Stimulated activated CD8-positive, alpha-beta memory T cell treated with anti-CD3 and anti-CD28 coated beads, Interleukin-4, amount 100 ng/mL, for 1 hour (primary cell): ENCODE results near the gene TRMT2A.

ENCODE experiments used
- DNase-seq, 2 donors: peaks; one replicate each; pipeline ENCODE4 v3.0.0-alpha.2; 2020; ENCODE audit warnings: low read depth in 2 of 2, low spot score in 1 of 2

TRMT2A gene

DNA sequence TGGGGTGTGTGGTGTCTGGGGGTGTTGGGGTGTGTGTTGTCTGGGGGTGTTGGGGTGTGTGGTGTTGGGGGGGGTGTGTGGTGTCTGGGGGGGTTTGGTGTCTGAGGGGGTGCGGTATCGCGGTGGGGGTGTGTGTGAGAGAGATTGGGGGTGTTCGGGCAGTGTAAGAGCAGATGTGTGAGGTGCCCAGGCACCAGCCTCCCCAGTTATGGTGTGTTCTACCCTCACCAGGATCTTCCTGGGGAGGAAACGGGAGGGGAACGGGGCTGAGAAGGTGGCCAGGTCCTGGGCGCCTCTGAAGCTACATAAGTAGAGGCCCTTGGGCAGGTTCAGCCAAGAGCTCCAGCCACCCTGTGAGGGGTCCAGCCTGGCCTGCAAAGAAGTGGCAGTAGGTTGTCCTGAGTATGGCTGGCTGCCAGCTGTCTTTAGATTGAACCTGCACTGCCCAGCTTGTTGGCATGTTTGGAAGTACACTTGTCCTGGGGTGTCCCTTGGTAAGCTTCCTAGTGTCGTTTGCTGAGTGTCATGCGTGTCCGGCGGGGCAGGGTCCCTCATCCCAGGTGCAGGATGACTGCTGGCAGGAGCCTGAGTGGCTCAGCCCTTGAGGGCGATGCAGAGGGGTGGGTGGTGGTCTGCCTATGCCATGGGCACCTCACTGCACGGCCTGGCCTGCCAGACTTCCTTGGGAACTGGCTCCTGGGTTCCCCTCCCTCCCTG, 6.5 kb upstream of the TRMT2A start:
- DNase-seq: no peak

DNA sequence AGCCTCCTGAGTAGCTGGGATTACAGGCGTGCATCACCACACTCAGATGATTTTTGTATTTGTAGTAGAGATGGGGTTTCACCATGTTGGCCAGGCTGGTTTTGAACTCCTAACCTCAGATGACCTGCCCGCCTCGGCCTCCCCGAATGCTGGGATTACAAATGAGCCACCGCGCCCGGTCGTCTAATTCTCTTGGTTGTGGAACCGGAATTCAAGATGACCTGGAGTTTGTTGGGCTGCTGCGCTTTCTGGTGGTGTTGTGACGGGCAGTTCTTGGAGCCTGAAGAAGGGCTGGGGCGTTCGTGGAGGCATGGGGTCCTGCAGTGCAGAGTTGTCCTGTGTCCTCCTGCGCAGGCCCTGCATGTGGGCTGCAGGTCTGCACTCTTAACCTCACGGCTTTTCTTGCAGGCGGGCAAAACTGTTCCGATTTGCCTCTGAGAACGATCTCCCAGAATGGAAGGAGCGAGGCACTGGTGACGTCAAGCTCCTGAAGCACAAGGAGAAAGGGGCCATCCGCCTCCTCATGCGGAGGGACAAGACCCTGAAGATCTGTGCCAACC, 4.9 kb upstream of the TRMT2A start:
- no peak for DNase-seq

DNA sequence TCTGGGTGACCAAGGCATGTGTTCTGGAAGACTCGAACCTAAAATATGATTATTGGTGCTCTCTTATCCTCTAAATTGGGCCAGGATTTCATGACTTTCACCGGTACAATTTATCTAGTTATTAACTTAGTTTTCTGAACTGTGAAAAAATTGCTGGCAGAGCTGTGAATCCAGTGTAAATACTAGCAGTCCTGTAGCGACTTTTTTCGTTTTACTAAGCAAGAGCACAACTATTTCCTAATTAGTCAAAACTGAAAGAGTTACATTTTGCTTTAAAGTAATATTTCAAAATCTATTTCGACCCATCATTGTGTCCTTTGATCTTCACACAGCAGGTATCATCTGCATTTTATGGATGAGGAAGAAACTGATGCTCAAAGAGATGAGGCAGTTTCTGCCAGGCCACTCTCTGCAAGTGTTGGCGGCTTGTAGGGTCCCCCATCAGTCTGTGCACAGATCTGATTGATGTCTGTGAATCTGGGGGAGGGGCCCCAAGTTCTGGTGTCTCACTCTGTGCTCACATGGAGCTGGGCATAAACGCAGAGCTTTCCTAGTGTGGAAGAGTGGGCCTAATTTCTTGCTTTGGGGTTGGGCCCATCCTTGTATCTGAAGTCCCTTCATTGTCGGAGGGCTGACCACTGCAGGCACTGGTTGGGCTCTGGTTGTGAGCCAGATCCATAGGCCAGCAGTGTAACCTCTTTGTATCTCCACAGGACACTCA, 1.4 kb upstream of the TRMT2A start:
- DNase-seq: no peak

DNA sequence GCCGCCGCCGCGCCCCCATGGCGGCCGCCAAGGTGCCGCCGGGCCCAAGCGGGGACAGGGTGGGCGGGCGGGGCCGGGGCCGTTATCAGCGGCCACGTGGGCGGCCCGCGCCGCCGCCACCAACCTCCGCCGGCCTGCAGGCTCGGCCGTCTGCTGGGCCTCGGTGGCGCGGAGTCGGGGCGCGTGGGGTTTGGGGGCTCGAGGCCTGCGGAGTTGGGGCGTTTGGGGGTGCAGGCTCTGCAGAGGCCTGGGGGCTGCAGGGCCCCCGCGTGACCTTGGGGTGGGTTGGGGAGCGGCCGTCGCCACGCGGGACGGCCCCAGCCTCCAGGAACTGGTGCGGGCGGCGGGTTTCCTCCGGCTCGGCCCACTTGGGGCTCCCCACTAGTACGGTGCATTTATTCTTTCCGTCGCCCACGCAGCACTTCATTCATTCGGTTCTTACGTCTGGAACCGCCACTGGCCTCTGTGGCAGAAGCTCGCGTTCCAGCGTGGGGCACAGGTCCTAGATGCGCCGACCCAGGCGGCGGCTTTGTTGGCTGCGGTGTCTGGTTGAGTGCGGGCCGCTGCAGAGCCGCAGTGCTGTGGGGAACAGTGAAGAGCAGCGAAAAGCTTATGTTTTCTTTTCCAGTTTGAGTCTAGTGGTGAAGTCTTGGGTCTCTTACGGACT, 740 bp upstream of the TRMT2A start:
- no peak for DNase-seq

DNA sequence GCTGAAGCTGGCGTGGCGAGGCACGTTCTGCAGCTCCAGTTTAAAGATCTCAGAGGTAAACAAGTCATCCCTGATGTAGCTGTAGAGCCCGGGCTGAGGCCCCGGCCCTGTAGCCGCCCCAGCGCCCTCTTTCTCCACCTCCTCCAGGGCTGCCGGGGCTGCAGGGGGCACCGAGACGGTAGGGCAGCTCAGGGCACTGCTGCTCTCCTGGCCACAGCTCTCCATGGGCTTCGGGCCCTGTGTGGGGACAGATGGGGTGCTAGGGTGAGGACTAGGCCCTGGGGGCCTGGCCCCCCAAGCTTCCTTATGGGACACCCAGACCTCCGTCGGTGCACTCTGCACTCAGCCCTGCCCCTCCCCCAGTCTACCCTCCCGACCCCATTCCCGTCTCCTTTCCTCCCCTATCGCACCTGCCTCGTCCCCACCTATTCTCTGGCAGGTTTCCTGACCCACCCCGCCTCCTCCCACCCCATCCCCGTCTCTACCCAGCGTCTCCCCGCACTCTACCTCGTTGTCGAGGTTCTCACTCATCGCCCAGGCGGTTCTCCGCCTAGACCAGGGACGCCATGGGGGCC, 563 bp downstream of the TRMT2A start:
- DNase-seq: no peak

DNA sequence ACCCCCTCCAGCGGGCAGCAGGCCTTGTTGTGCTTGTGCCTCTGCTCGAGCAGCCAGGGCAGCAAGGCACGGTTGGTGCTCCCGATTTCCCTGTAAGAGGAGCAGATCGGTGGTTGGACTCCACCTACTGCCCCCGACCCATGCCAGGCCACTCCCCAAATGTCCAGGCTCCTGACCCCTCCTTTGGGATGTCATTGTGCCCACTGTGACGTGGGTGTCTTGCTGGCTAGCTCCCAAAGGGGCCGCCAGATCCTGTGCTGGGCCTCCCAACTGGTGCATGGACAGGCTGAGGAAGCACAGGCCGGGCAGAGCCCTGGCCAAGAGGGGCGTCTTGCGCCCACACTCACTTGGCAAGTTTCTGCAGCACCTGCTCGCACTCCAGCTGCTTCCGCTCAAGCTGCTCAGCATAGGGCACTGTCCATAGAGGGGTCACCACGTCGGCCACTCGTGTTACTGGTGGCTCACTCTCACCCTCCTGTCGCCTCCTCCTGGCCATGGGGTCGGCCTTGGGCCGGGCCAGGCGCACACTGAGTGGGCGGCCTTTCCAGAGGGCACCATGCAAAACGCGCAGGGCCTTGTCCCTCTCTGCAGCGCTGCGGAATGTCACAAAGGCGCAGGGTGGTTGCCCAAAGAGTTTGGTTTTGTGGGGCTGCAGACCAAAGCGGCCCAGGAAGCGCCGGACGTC, 1.2 kb downstream of the TRMT2A start, which contains the start of gene RANBP1:
RANBP1 (plus strand) TSS at position 414 of the 685 bp plus-strand sequence; CDS start at position 495, 81 bp downstream.
- DNase-seq: no peak

DNA sequence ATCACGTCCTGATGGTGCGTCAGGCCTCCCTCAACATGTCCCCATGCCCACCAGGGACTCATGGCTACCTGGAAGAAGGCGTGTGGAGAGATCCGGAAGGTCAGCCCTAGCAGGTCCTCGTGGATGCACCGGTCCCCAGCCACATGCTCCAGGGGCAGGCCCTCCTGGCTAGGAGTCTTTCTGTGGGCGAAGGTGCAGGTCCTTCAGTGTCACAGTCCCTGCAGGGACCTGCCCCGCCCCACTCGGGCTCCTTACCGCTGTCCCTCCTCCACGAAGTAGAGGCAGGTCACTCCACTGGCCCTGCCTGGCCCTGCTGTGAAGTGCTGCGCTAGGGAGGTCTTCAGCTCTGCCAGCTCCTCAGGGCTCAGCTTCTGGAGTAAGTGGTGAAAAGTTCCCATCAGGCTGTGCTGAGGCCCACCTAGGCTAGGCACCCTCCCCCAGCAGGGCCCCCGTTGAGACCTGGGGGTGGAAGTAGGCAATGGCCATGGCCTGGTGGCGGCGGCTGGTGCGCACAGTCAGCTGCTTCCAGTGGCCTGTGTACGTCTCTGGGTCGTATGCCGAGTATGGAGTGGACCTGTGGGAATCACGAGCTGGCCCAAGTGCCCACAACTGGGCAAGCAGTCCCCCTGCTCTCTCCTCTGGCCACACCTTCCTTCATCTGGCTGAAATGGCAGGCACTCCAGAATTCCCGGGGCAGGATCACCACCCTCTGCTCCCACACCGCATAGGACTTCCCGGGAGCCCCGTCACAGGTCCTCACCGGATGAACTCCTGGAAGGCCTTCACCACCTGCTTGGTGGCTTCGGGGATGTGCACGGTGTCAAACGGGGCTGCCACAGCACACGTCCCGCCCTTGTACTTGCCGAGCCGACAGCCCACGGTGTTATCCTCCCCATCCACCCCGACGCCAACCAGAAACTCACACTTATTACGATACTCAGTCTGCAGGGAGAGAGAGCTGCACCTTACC, 2.2 kb downstream of the TRMT2A start:
- no peak for DNase-seq

DNA sequence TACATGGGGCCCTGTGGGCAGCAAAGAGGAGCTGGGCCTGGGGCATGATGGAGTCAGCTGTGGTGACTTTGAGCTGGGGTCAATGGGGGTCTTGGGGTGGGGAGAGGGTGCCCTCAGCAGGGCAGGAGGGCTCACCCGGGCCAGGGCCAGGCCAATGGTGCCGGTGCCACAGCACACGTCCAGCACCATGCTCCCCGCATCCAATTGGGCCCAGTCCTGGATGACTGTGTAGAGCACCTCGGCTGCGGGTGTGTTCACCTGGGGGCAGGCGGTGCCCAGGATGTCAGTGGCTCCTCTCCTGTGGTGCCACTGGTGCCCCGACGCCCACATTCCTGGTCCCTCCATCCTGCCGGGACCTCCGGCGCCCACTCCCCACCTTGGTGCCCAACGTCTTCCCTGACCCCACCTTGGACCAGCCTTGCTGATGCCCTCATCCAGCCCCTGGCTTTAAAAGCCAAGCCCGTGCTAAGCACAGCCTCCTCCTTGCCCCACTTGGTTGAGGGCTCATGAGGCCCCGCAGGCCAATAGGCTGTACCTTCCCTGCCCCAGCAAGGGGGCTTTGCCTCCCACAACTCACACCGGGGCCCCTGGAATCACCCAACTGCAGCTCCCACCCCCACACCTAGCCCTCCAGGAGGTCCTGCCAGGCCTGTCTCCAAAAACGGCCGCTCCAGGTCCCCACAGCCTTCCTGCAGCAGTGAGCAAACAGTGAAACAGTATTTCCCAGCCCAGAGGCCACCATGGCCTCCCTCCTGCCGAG, 3.3 kb downstream of the TRMT2A start:
- no peak for DNase-seq

DNA sequence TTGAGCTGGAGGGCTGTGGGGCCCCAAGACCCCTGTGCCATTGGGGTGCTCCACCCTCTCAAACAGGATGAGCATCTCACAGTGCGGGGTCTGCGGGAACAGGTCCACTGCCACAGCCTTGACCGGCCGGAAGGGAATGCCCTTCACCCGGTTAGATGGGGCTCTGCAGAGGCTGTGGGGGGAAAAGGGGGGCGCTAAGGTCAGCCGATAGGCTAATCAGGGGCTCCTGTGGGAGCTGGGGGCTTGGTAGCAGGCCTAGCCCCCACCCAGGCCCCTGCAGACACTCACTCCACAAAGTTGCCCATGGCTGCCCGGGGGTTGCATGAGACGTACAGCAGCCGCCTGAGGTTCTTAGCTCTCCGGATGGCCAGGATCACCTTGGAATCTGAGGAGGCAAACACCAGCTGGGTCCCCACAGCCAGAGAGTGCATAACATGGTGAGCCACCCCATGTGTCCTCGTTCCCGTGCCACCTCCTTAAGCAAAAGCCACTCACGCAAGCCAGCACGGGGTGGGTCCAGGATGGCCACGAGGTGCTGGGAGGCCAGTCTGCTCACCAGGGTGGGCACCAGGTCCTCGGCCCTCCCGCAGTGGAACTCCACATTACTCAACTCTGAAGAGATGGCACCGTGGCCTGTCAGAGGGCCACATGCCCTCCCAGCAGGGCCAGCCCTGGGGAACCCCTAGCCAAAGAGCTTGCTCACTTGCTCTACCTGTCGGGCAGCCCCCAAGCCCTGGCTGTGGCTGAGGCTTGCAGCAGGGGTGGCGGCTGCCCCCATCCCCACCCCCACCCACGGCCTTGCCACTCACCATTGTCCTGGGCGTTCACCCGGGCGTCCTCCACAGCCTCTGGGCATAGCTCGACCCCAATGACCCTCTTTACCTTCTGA, 4.2 kb downstream of the TRMT2A start:
- no peak for DNase-seq

DNA sequence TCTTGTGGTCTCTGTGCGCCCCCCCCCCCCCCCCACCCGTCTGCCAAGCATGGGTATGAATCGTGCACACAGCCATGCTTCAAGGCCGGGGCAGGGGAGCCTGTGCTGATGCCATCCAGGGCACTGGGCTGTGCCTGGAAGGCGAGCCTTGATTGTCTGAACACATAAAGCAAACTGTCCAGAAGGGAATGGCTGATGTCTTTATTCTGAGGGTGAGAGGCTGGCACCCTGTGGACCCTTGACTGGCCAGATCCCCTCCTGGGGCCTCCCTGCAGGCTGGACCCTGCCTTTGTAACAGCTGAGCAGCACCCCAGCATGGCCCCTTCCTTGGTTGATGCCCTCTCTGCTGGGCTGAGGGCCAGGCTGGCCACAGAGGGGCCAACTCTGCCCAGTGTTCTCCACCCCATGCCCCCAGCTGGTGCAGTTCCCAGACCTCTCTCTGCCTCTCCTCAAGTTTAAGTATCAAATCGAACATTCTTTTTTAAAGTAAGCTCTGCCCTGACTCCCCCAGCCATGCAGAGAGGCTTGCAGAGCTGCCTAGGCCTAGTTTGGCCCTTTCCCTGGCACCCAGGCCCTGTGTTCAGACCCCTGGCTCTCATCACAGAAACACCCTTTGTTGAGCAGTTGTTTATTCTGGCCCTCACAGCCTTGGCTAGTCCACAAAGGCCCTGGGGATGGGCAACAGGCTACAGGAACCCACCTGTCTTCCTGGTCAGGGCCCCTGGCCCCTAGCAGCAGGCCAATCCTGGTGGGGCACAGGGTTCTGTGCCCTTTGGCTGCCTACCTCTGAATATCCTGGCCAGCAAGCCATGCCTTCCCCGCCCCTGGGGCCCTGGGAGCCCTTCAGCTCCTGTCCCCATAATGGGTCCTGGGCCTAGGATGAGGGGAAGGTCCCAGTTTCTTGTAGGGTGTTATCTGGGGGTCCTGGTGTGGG, 5.1 kb downstream of the TRMT2A start:
- DNase-seq: no peak

DNA sequence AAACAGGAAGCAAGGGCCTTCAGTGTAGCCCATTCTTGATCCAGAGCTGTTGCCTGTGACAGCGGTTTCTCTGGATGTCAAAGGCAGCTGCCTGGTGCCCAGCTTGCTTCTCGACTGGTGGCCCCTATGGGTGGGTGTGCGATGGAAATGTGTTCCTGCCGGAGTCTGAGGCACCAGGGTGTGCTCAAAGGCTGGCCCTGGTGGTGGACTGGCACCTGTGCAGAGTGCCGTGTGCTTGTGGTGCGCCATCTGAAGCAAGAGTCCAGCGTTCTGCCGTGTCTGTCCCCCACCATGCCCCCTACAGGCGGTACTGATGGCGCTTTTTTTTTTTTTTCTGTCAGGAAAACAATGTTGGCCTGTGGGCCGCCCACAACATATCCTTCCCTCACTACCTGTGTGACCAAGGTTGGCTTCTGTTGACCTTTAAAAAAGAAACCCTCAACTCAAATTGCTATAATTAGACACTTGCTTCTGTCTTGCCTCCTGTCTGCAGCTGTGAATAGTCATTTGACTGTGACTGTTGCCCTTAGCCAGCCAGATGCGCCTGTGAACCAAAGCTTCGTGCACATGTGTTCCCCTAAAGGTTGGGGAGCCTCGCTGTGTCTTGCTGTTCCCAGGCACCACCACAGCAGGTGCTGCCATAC, 5.9 kb downstream of the TRMT2A start:
- no peak for DNase-seq

DNA sequence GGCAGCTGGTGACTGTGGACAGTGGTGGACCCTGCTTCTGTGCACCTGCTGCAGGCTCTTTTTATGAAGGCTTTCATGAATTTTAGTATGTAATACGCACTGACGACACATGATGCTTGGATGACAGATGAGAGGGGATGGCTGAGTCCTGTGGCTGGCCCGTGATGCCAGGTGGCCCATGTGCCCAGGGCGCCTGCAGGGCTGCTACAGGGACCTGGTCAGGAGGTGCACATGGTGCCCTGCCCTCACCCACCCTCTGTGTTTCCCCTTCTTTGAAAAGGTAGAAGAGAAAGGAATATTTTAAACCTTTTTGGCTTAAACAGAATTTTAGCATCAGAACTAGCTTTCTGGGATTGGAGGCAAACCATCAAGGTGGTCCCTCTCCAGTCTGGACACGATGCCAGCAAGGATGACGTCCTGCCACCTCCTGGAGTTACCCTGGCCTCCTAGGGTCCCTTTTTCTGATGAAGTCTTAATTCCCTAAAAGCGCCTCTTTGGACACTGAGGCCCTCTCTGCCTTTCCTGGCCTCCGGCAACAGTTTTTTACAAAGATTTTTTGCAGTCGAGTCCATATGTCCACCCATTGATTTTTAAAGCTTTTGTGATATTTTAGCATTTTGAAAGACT, 6.6 kb downstream of the TRMT2A start:
- DNase-seq: no peak

DNA sequence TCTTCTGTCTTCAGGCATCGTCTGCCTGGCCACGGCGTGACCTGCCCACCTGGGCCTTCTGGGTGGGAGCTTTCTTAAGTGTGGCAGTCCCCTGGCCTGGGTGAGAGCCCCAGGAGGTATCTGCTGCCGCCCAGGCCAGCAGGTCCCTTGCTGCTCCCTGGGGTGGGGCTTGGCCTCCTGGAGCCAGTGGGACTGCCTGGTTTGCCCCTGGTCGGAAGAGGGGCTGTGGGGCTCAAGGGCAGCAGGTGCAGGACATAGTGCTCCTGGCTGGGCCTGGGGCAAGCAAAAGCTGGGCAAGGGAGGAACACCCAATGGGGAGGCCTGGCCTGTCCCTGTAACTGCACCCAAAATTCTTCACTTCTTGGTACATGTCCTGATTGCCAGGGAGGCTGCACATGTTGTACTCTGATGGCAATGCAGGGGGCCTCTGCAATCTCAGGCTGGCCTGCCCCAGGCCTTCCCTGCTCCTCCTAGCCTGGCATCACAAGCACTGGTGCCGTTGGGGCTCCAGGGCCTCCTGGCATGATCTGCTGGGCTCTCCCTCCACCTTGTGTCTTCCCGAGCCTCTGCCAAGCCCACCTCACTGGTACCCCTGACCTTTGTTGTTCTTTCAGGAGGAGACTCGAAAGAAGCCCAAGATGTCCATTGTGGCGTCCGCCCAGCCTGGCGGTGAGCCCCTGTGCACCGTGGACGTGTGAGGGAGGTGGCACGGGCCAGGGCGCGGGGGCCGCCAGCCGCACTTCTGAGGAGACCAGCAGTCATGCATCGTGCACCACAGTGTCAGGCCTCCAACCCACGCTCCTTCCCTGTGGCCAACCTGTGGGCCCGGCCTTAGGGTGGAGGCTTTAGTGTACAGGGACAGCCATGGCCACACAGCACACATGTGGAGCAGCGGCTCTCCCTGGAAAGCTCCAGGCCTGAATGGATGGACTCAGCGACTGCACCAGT, 7.3 kb downstream of the TRMT2A start:
- no peak for DNase-seq

DNA sequence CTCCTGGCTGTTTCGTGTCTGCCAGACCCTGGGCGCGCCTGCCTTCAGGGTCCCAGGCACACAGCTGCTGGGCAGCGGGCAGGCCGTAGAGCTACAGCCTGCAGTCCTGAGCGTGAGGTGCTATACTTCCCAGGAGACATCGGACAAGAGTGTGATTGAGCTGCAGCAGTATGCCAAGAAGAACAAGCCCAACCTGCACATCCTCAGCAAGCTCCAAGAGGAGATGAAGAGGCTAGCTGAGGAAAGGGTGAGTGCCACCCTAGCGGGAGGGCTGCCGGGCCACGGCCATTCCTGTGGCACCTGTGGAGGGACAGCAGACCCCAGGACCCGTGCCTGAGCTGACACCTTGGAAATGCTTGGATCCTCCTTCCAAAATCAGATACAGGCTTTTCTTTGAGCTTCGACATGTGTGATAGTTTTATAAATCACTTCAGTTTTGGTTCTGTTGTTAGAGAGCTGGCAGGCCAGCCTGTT, 8.2 kb downstream of the TRMT2A start:
- no peak for DNase-seq
